ENCODE data around the gene EXOC6B. TPM values are rescaled to one million over a fixed set of nuclear protein-coding genes. Genes with fewer than 3 reads are reported as not detected.

Gene EXOC6B
- total and polyA plus RNA-seq, 10 of the 15 experiments (the other 5 are each of a cell fraction or from before 2014, with no cell fraction given): 0.23 to 2.2 (median 1.2) TPM

DNA sequence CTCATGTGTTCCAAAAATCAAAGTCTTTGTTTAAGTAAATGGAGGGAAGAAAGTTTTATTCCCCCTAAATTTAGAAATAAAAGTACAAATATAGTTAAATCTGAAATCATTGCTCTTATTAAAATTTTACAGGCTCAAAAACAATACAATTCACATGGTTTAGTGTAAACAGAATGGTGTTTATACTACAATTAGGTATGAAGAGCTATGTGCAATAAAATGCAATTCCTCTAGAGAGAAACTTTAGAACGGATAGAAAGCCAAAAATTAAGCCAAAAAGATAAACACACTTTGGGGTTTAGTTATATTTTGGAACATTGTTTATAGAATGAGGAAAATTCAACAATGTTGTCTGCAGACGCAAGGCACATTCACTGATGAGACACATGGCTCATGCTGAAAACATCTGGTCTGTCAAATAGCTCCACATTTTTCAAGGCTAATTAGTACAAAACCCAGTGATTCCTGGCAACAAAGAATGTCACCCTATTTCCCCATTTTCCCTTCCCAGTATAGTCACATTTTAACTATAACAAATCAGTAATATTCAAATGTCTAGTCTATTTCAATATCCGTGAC is 103.3 kb downstream of the EXOC6B start (continued):
- no peak for TF ChIP-seq NFXL1 (IDR thresholded peaks at IDR 0.05; ENCODE audit: borderline replicate concordance)
- TF ChIP-seq BMI1 (IDR thresholded peaks at IDR 0.05; ENCODE audit: borderline replicate concordance): no peak
- TF ChIP-seq EGR1 (IDR thresholded peaks at IDR 0.05; ENCODE audit: borderline replicate concordance in 1 of 2, low read depth in 2 of 2, low read length in 2 of 2): no peak
- TF ChIP-seq, protein P1, sequence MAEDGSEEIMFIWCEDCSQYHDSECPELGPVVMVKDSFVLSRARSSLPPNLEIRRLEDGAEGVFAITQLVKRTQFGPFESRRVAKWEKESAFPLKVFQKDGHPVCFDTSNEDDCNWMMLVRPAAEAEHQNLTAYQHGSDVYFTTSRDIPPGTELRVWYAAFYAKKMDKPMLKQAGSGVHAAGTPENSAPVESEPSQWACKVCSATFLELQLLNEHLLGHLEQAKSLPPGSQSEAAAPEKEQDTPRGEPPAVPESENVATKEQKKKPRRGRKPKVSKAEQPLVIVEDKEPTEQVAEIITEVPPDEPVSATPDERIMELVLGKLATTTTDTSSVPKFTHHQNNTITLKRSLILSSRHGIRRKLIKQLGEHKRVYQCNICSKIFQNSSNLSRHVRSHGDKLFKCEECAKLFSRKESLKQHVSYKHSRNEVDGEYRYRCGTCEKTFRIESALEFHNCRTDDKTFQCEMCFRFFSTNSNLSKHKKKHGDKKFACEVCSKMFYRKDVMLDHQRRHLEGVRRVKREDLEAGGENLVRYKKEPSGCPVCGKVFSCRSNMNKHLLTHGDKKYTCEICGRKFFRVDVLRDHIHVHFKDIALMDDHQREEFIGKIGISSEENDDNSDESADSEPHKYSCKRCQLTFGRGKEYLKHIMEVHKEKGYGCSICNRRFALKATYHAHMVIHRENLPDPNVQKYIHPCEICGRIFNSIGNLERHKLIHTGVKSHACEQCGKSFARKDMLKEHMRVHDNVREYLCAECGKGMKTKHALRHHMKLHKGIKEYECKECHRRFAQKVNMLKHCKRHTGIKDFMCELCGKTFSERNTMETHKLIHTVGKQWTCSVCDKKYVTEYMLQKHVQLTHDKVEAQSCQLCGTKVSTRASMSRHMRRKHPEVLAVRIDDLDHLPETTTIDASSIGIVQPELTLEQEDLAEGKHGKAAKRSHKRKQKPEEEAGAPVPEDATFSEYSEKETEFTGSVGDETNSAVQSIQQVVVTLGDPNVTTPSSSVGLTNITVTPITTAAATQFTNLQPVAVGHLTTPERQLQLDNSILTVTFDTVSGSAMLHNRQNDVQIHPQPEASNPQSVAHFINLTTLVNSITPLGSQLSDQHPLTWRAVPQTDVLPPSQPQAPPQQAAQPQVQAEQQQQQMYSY (CRISPR knock-in tag; IDR thresholded peaks at IDR 0.05): no peak
- no peak for TF ChIP-seq SMAD5 (IDR thresholded peaks at IDR 0.05; ENCODE audit: low read depth)

DNA sequence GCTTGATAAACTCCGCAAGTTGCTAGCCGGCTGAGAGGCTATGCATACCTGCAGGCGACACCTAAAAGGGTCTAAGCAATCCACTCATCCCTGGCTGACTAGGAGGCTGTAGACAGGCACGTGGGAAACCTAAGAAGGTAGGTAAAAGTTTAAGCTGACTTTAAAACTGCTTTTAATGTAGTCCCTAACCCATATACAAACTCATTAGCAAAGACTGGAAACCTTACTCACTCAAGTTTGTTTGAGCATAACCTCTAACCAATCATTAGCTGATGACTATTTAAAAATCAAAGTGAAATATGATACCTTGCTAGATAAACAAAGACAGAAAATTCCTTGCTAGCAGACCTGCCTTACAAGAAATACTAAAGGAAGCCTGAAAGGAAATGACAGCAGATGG is 106.4 kb downstream of the EXOC6B start:
- H3K27ac ChIP-seq (ENCODE audit: control insufficient read depth, insufficient read depth): no peak overlapping the region
- ATAC-seq (no peak), FAIRE-seq (no peak), DNase-seq (ENCODE audit: low read depth, low spot score) (no peak)
- ChIA-PET POLR2A (no interaction called here), SMC1A (ENCODE audit: uncharacterized antibody, unreplicated experiment) (no interaction called here), CTCF (interaction anchor here (1.6 kb wide), 1 partner anchor 27 kb away, joined by 3 read pairs; no protein-coding TSS in a partner anchor), RAD21 (ENCODE audit: unreplicated experiment) (no interaction called here)
- intact Hi-C loops (cut with micrococcal nuclease; ENCODE audit: unreplicated experiment) (no loop called here), in situ Hi-C loops (cut with MboI) (no loop called here)
- H3K36me3 ChIP-seq (ENCODE audit: control insufficient read depth in 2 of 2, insufficient read depth in 2 of 2, low read length in 1 of 2): no peaks in the 10 kb centered on the region
- H3K4me2 ChIP-seq (ENCODE audit: control insufficient read depth, insufficient read depth): no peak overlapping the region
- no peaks in the 10 kb centered on the region for H3K4me1 ChIP-seq (ENCODE audit: control insufficient read depth, insufficient read depth, low read length)
- WGBS (ENCODE audit: insufficient coverage, insufficient replicate concordance, low lambda C conversion rate, missing lambda C conversion rate): 57% methylated on average over 4 of the region's 4 CpGs
- no peaks in the 10 kb centered on the region for H3K9me3 ChIP-seq (replicated peaks; ENCODE audit: control insufficient read depth, insufficient read depth, low read length)
- no peak overlapping the region for H2AFZ ChIP-seq (ENCODE audit: control insufficient read depth, low read depth, low read length)
- H3K27me3 ChIP-seq (replicated peaks in 1 of 2; ENCODE audit: control insufficient read depth in 2 of 2, insufficient read depth in 2 of 2, low read length in 1 of 2): no peaks in the 10 kb centered on the region
- H3K4me3 ChIP-seq: no peak overlapping the region
- no peaks in the 10 kb centered on the region for H4K20me1 ChIP-seq (ENCODE audit: control insufficient read depth, insufficient read depth)
- H3K79me2 ChIP-seq (ENCODE audit: control insufficient read depth, insufficient read depth, low read length): no peaks in the 10 kb centered on the region
- no peak overlapping the region for H3K9ac ChIP-seq (ENCODE audit: control insufficient read depth, insufficient read depth, low read length)
- no TSS peak for BruUV-seq (replicated peaks)
- TF ChIP-seq NR2F1 (conservative IDR thresholded peaks at IDR 0.05) (no peak), CBX3 (IDR thresholded peaks at IDR 0.05; ENCODE audit: borderline replicate concordance, low read depth) (no peak), ATF7 (IDR thresholded peaks at IDR 0.05; ENCODE audit: low read depth) (no peak), SKIL (IDR thresholded peaks at IDR 0.05; ENCODE audit: low read depth, poor library complexity, severe bottlenecking) (no peak), SMAD5 (IDR thresholded peaks at IDR 0.05; ENCODE audit: low read depth) (no peak), EED (IDR thresholded peaks at IDR 0.05; ENCODE audit: low read depth) (no peak), TCF7 (IDR thresholded peaks at IDR 0.05; ENCODE audit: borderline replicate concordance) (no peak), IKZF2 (IDR thresholded peaks at IDR 0.05) (no peak), MTA2 (IDR thresholded peaks at IDR 0.05; ENCODE audit: low read depth) (no peak), RAD21 (IDR thresholded peaks at IDR 0.05; ENCODE audit: insufficient read depth, low read depth, low read length) (no peak), BCL11A (IDR thresholded peaks at IDR 0.05; ENCODE audit: low read depth, low read length) (no peak), SMAD1 (IDR thresholded peaks at IDR 0.05; ENCODE audit: low read depth, partially characterized antibody) (no peak), EP300 (IDR thresholded peaks at IDR 0.05; ENCODE audit: borderline replicate concordance in 1 of 2, control insufficient read depth in 1 of 2, low read depth in 2 of 2, low read length in 2 of 2) (no peak)

All from GM12878 (cell line).